ENCODE measurements around the gene EXOG. TPM values are rescaled to one million over a fixed set of nuclear protein-coding genes. Genes with fewer than 3 reads are reported as not detected.

The EXOG gene
- total and polyA plus RNA-seq, 2 donors (not counting 1 experiment from before 2014, with no cell fraction given): 14.2 to 16.4 TPM

DNA sequence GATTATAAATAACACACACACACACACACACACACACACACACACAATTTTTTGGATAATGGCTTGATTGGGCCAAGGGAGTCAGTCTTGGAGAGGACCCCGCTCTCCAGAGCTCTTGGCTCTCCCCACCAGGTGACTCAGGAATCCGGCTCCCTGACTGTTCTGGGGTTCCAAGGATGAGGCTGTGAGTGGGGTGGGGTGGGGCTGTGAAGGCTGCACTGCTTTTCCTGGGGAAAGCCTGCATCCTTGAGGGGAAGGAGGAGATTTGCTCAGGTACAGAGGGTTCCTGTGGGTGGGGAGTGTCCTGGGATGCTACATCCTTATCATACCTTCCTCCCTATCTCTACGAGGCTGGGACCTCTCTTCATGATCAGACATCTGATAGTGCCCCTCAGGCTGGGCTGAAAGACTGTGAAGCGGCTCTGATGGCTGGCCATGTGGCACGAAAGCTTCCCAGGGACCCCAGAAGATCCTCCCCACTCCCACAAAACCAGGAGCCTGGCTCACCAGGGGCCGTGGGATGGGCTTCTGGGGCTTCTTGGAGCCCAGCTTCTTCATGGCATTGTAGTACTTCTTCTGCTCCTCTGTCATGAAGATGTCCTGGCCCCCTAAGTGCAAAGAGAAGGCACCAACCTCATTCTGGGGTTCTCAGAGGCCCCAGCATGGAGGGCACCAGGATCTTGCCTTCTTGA lies 59.2 kb downstream of the EXOG start:
- H3K9ac ChIP-seq (ENCODE audit: insufficient read depth, low read length): no peak overlapping the region
- H2AFZ ChIP-seq (ENCODE audit: low read length): no peak overlapping the region
- H4K20me1 ChIP-seq (ENCODE audit: control insufficient read depth, extremely low read depth, insufficient read depth, low read length): no peaks in the 10 kb centered on the region
- H3K4me1 ChIP-seq (ENCODE audit: control insufficient read depth, extremely low read depth, insufficient read depth, low read length): no peaks in the 10 kb centered on the region
- H3K4me3 ChIP-seq (replicated peaks in 1 of 4; ENCODE audit: control extremely low read depth in 1 of 4, insufficient read depth in 1 of 4, low read depth in 3 of 4, low read length in 4 of 4): no peak overlapping the region
- H3K4me2 ChIP-seq (ENCODE audit: extremely low read depth, insufficient read depth, low read length): no peak overlapping the region
- no peak for DNase-seq (ENCODE audit: low read depth in 2 of 2)
- no peaks in the 10 kb centered on the region for H3K36me3 ChIP-seq (ENCODE audit: control insufficient read depth, insufficient read depth, low read length)
- H3K27me3 ChIP-seq (ENCODE audit: control insufficient read depth, insufficient read depth, low read length): no peaks in the 10 kb centered on the region
- TF ChIP-seq, protein P1, sequence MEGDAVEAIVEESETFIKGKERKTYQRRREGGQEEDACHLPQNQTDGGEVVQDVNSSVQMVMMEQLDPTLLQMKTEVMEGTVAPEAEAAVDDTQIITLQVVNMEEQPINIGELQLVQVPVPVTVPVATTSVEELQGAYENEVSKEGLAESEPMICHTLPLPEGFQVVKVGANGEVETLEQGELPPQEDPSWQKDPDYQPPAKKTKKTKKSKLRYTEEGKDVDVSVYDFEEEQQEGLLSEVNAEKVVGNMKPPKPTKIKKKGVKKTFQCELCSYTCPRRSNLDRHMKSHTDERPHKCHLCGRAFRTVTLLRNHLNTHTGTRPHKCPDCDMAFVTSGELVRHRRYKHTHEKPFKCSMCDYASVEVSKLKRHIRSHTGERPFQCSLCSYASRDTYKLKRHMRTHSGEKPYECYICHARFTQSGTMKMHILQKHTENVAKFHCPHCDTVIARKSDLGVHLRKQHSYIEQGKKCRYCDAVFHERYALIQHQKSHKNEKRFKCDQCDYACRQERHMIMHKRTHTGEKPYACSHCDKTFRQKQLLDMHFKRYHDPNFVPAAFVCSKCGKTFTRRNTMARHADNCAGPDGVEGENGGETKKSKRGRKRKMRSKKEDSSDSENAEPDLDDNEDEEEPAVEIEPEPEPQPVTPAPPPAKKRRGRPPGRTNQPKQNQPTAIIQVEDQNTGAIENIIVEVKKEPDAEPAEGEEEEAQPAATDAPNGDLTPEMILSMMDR (conservative IDR thresholded peaks at IDR 0.05 in 1 of 2, IDR thresholded peaks at IDR 0.05 in 1 of 2; ENCODE audit: low read depth in 1 of 2, low read length in 2 of 2): no peak
- TF ChIP-seq EZH2 (IDR thresholded peaks at IDR 0.05; ENCODE audit: low read length, missing control alignments): no peak
- H3K27ac ChIP-seq (ENCODE audit: insufficient read depth, low read length): no peak overlapping the region
- H3K9me3 ChIP-seq (ENCODE audit: control insufficient read depth, insufficient read depth, low read depth, low read length): no peaks in the 10 kb centered on the region
- H3K79me2 ChIP-seq (ENCODE audit: control insufficient read depth, insufficient read depth, low read length): no peaks in the 10 kb centered on the region

DNA sequence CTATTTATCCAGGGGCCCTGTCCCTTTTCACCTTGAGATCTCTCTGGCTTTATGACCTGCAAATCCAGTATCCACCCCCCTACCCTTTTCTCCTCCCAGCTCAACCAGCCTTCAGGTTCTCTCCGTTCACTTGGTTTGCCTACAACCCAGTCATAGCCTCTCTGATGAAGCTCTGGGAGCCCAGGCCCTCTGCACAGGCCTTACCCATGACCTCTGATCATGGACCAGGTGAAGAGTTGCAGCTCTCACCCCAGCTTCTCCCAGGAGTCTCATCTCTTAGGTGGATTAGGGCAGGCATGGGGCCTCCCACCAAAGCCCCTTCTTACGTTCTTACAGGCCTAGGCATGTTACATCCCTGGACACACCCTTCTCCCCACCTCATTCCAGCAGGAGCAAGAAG lies 59.8 kb downstream of the EXOG start:
- Histone ChIP-seq H3K9me3 (ENCODE audit: control insufficient read depth, insufficient read depth, low read depth, low read length) (no peaks in the 10 kb centered on the region), H3K4me1 (ENCODE audit: control insufficient read depth, extremely low read depth, insufficient read depth, low read length) (no peaks in the 10 kb centered on the region), H3K27me3 (ENCODE audit: control insufficient read depth, insufficient read depth, low read length) (no peaks in the 10 kb centered on the region), H3K4me3 (replicated peaks in 1 of 4; ENCODE audit: control extremely low read depth in 1 of 4, insufficient read depth in 1 of 4, low read depth in 3 of 4, low read length in 4 of 4) (no peak overlapping the region), H3K27ac (ENCODE audit: insufficient read depth, low read length) (no peak overlapping the region), H3K36me3 (ENCODE audit: control insufficient read depth, insufficient read depth, low read length) (no peaks in the 10 kb centered on the region), H3K9ac (ENCODE audit: insufficient read depth, low read length) (no peak overlapping the region), H2AFZ (ENCODE audit: low read length) (no peak overlapping the region), H3K79me2 (ENCODE audit: control insufficient read depth, insufficient read depth, low read length) (no peaks in the 10 kb centered on the region), H4K20me1 (ENCODE audit: control insufficient read depth, extremely low read depth, insufficient read depth, low read length) (no peaks in the 10 kb centered on the region), H3K4me2 (ENCODE audit: extremely low read depth, insufficient read depth, low read length) (no peak overlapping the region)
- TF ChIP-seq, protein P1 (conservative IDR thresholded peaks at IDR 0.05 in 1 of 2, IDR thresholded peaks at IDR 0.05 in 1 of 2; ENCODE audit: low read depth in 1 of 2, low read length in 2 of 2): no peak
- no peak for TF ChIP-seq EZH2 (IDR thresholded peaks at IDR 0.05; ENCODE audit: low read length, missing control alignments)
- no peak for DNase-seq (ENCODE audit: low read depth in 2 of 2)

DNA sequence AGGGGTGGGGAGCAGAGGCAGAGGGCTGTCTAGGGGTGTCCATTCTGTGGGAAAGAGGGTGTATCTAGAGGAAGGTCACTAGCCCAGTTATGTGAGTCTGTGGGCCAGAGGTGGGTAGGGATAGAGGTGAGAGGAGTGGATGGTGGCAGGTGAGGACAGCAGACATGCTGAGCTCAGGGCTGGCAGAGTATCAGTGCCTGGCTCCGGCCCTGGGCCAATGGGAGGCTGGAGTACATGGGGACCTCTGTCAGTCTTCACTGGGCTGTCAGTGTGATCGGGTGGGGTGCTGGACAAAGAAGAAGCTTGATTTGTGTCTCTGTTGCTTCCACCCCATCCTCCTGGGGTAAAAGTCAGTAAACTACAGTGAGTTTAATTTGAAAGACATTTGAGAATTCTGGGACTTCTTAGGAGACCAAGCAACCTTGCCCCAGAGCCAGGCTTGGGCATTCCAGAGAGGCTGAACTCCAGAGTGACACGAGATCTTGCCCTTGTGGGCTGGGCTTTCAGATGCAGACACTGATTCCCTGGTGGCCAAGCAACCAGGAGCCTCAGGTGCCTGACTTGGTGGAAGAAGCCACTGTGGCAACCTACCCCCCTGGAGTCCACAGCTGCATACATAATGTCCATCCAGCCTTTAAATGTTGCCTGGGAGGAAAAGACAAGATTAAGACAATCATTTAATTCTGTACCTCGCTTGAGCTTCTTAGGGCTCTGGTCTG lies 60.7 kb downstream of the EXOG start:
- Histone ChIP-seq H3K9me3 (ENCODE audit: control insufficient read depth, insufficient read depth, low read depth, low read length) (no peaks in the 10 kb centered on the region), H3K27me3 (ENCODE audit: control insufficient read depth, insufficient read depth, low read length) (no peaks in the 10 kb centered on the region), H2AFZ (ENCODE audit: low read length) (no peak overlapping the region), H3K79me2 (ENCODE audit: control insufficient read depth, insufficient read depth, low read length) (no peaks in the 10 kb centered on the region), H3K4me3 (replicated peaks in 1 of 4; ENCODE audit: control extremely low read depth in 1 of 4, insufficient read depth in 1 of 4, low read depth in 3 of 4, low read length in 4 of 4) (no peak overlapping the region), H3K9ac (ENCODE audit: insufficient read depth, low read length) (no peak overlapping the region), H3K27ac (ENCODE audit: insufficient read depth, low read length) (no peak overlapping the region), H3K36me3 (ENCODE audit: control insufficient read depth, insufficient read depth, low read length) (no peaks in the 10 kb centered on the region), H3K4me2 (ENCODE audit: extremely low read depth, insufficient read depth, low read length) (no peak overlapping the region), H3K4me1 (ENCODE audit: control insufficient read depth, extremely low read depth, insufficient read depth, low read length) (no peaks in the 10 kb centered on the region), H4K20me1 (ENCODE audit: control insufficient read depth, extremely low read depth, insufficient read depth, low read length) (no peaks in the 10 kb centered on the region)
- DNase-seq (ENCODE audit: low read depth in 2 of 2): no peak
- no peak for TF ChIP-seq EZH2 (IDR thresholded peaks at IDR 0.05; ENCODE audit: low read length, missing control alignments)
- TF ChIP-seq, protein P1 (conservative IDR thresholded peaks at IDR 0.05 in 1 of 2, IDR thresholded peaks at IDR 0.05 in 1 of 2; ENCODE audit: low read depth in 1 of 2, low read length in 2 of 2): no peak

Measured in fibroblast of lung (primary cell).